HepG2 (cell line): ENCODE data around the gene ETV1. TPM values are rescaled to one million over a fixed set of nuclear protein-coding genes. Genes with fewer than 3 reads are reported as not detected.

ENCODE experiments used
- ATAC-seq: fragments of 200-7000 bp; cut with Tn5 transposase; 3 replicates; pipeline ENCODE4 v1.9.1; 2020; ENCODE audit warnings: mild to moderate bottlenecking, moderate library complexity
- BruUV-seq: library from RNA; stranded (reverse); fragments of 400-500 nt; replicated peaks from 2 replicates; lab custom pipeline; 2021; lab: Mats Ljungman, UMichigan
- CTCF ChIA-PET: fragments of 300-600 bp; formaldehyde crosslinking; extraction: SDS; loops from one replicate; lab custom pipeline; 2021; ENCODE audit warnings: low total read pairs, inconsistent platforms, low intra/inter-chr PET ratio; lab: Yijun Ruan, JAX
- POLR2A ChIA-PET: fragments of 350-600 bp; sonication (Branson Sonifier 250); formaldehyde crosslinking; loops from one replicate; lab custom pipeline; 2020; ENCODE audit warnings: antibody characterized with exemption, inconsistent platforms; lab: Yijun Ruan, JAX
- DNase-seq: peaks from one replicate; pipeline ENCODE4 v3.0.0-alpha.2; 2015; ENCODE audit warnings: low spot score
- FAIRE-seq: peaks from 3 replicates; lab custom pipeline; 2011; peaks lifted over from hg19 to GRCh38; lab: Jason Lieb, UNC
- H2AFZ ChIP-seq: one replicate; pipeline ENCODE4 v1.6.1; 2011; ENCODE audit warnings: low read length, inconsistent platforms
- H3K27ac ChIP-seq: fragments of 300-600 bp; 3 replicates; pipeline ENCODE4 v1.8.0; 2011; ENCODE audit warnings: mixed run types, mild to moderate bottlenecking, mixed read lengths, low read length, inconsistent platforms; ENCODE audit not compliant: insufficient read depth; ENCODE audit errors: extremely low read length
- H3K27me3 ChIP-seq, 2 experiments: fragments of 200-600 bp in 1 of 2; 2 replicates in 1 of 2; 3 replicates in 1 of 2; pipeline versions ENCODE4 v1.6.0 to v1.8.0; 2011; ENCODE audit warnings: low read length in 2 of 2, mild to moderate bottlenecking in 2 of 2, moderate library complexity in 2 of 2, inconsistent platforms in 1 of 2; ENCODE audit not compliant: insufficient read depth in 2 of 2, control insufficient read depth in 1 of 2
- H3K36me3 ChIP-seq, 2 experiments: fragments of 200-600 bp in 1 of 2; replicated peaks in 1 of 2; 2 replicates in 1 of 2; 3 replicates in 1 of 2; pipeline versions ENCODE4 v1.5.1 to v1.8.0; 2011; ENCODE audit warnings: low read length in 2 of 2, inconsistent platforms in 1 of 2; ENCODE audit not compliant: insufficient read depth in 2 of 2, control insufficient read depth in 1 of 2
- H3K4me1 ChIP-seq: 2 replicates; pipeline ENCODE4 v1.5.1; 2012; ENCODE audit warnings: low read length, inconsistent platforms; ENCODE audit not compliant: insufficient read depth
- H3K4me2 ChIP-seq: 2 replicates; pipeline ENCODE4 v1.6.0; 2011; ENCODE audit warnings: low read depth, low read length, inconsistent platforms
- H3K4me3 ChIP-seq, 3 experiments: fragments of 200-600 bp in 1 of 3; sonication (generic), shearing (Covaris generic) in 1 of 3; replicated peaks in 1 of 3; 2 replicates each; pipeline ENCODE4 v1.5.1; 2011 to 2016; ENCODE audit warnings: low read length in 3 of 3, inconsistent platforms in 2 of 3, low read depth in 2 of 3, mild to moderate bottlenecking in 2 of 3, control low read depth in 1 of 3, mixed read lengths in 1 of 3; ENCODE audit not compliant: insufficient read depth in 1 of 3
- H3K79me2 ChIP-seq: one replicate; pipeline ENCODE4 v1.6.1; 2011; ENCODE audit warnings: low read length, inconsistent platforms; ENCODE audit not compliant: insufficient read depth
- H3K9ac ChIP-seq: 2 replicates; pipeline ENCODE4 v1.6.0; 2011; ENCODE audit warnings: mild to moderate bottlenecking, low read depth, low read length, inconsistent platforms; ENCODE audit not compliant: insufficient read depth
- H3K9me3 ChIP-seq: 2 replicates; pipeline ENCODE4 v1.5.1; 2012; ENCODE audit warnings: mild to moderate bottlenecking, low read length
- H4K20me1 ChIP-seq: 2 replicates; pipeline ENCODE4 v1.6.0; 2011; ENCODE audit warnings: inconsistent platforms, mild to moderate bottlenecking, low read length, moderate library complexity; ENCODE audit not compliant: insufficient read depth
- ARHGAP35 ChIP-seq: sonication (generic); formaldehyde crosslinking; IDR thresholded peaks from 2 replicates; pipeline ENCODE4 v1.9.0; 2022; ENCODE audit warnings: mild to moderate bottlenecking, inconsistent platforms, moderate library complexity, missing genetic modification reagents, borderline replicate concordance
- CEBPG ChIP-seq: IDR thresholded peaks from 2 replicates; pipeline ENCODE4 v1.6.1; 2016
- FOXA1 ChIP-seq, 2 experiments: fragments of 450-650 bp in 1 of 2; sonication (generic) in 1 of 2; formaldehyde crosslinking in 1 of 2; IDR thresholded peaks; 2 replicates each; pipeline versions ENCODE4 v1.4.0 to v1.6.1; 2016 to 2020; ENCODE audit warnings: missing genetic modification reagents in 1 of 2
- HNRNPUL1 ChIP-seq: fragments of 200-400 bp; formaldehyde crosslinking; IDR thresholded peaks from 2 replicates; pipeline ENCODE4 v1.6.1; 2017; ENCODE audit warnings: low read depth, mild to moderate bottlenecking, low read length, moderate library complexity
- RFX5 ChIP-seq: IDR thresholded peaks from 2 replicates; pipeline ENCODE4 v1.6.1; 2011; ENCODE audit warnings: low read depth, low read length, improper control_type of control experiment
- RNF2 ChIP-seq: fragments of 450-650 bp; conservative IDR thresholded peaks from 2 replicates; pipeline ENCODE4 v1.6.1; 2016; ENCODE audit warnings: low read depth
- SMAD1 ChIP-seq: sonication (generic); formaldehyde crosslinking; IDR thresholded peaks from 2 replicates; pipeline ENCODE4 v1.4.0; 2020; ENCODE audit warnings: missing genetic modification reagents, low read depth, mild to moderate bottlenecking, borderline replicate concordance
- SRSF9 ChIP-seq: fragments of 200-400 bp; formaldehyde crosslinking; IDR thresholded peaks from 2 replicates; pipeline ENCODE4 v1.6.1; 2018; ENCODE audit warnings: borderline replicate concordance, mild to moderate bottlenecking, low read depth, low read length; ENCODE audit not compliant: insufficient read depth, poor library complexity, severe bottlenecking
- TFE3 ChIP-seq: IDR thresholded peaks from 2 replicates; pipeline ENCODE4 v1.6.1; 2016
- ZNF280D ChIP-seq: sonication (generic); formaldehyde crosslinking; IDR thresholded peaks from 2 replicates; pipeline ENCODE4 v1.5.1; 2020; ENCODE audit warnings: mild to moderate bottlenecking, missing genetic modification reagents
- ZNF564 ChIP-seq: sonication (generic); formaldehyde crosslinking; IDR thresholded peaks from 2 replicates; pipeline ENCODE4 v1.8.1; 2023; ENCODE audit warnings: mild to moderate bottlenecking, missing genetic modification reagents
- ZNF597 ChIP-seq: sonication (generic); formaldehyde crosslinking; IDR thresholded peaks from 2 replicates; pipeline ENCODE4 v1.5.0; 2020; ENCODE audit warnings: missing genetic modification reagents
- ZNF780A ChIP-seq: sonication (generic); formaldehyde crosslinking; IDR thresholded peaks from 2 replicates; pipeline ENCODE4 v1.8.0; 2022; ENCODE audit warnings: mild to moderate bottlenecking, missing genetic modification reagents, moderate library complexity
- in situ Hi-C: cut with HindIII; loops from 2 replicates; pipeline ENCODE4 v1.10.0; 2017; ENCODE audit warnings: low pct_unique_long_range_greater_than_20kb; ENCODE audit not compliant: extremely low pct_ligation_motif_present
- intact Hi-C: fragments of 100-400 bp; cut with micrococcal nuclease; formaldehyde crosslinking; loops from one replicate; pipeline ENCODE4 v1.10.0; 2022; ENCODE audit not compliant: unreplicated experiment
- polyA plus RNA-seq, 8 experiments: library from polyadenylated mRNA; depleted of rRNA in 3 of 8; stranded (reverse) in 7 of 8; unstranded in 1 of 8; fragments of >200 nt; fragmentation: Illumina TruSeq in 4 of 8; extraction: Trizol in 4 of 8; gene quantifications; 2 replicates each; pipeline versions ENCODE4 v1.2.1 to v1.2.3, GENCODE V29; 2011 to 2016; ENCODE audit warnings: low read depth in 4 of 8, missing spikeins in 1 of 8, mixed read lengths in 1 of 8; ENCODE audit not compliant: insufficient read depth in 1 of 8
- total RNA-seq, 5 experiments: library from RNA; depleted of rRNA; stranded (reverse); fragments of >200 nt; fragmentation: Illumina TruSeq; extraction: Trizol; gene quantifications; 2 replicates each; pipeline ENCODE4 v1.2.3, GENCODE V29; 2016; ENCODE audit warnings: low read depth in 1 of 5

The ETV1 gene
- total and polyA plus RNA-seq, 2 of the 13 experiments (the other 11 are each of a cell fraction or from before 2014, with no cell fraction given), result 0.04 to 0.24 TPM

GRCh38 chr7:13879143-13879542, 110.3 kb downstream of the ETV1 start:
- Histone ChIP-seq H3K9ac (no peak overlapping the region), H2AFZ (no peak overlapping the region), H3K79me2 (no peaks in the 10 kb centered on the region), H3K27ac (no peak overlapping the region), H4K20me1 (no peaks in the 10 kb centered on the region), H3K9me3 (peaks cover 95% of the 10 kb centered on the region), H3K36me3 (no peaks in the 10 kb centered on the region), H3K4me2 (no peak overlapping the region), H3K27me3 (no peaks in the 10 kb centered on the region), H3K4me1 (no peaks in the 10 kb centered on the region), H3K4me3 (no peak overlapping the region)
- POLR2A ChIA-PET, result no interaction called here
- in situ Hi-C loops, result no loop called here
- FAIRE-seq (no peak), DNase-seq (no peak), ATAC-seq (no peak)
- CTCF ChIA-PET, result no interaction called here
- intact Hi-C loops, result no loop called here
- BruUV-seq, result no TSS peak
- TF ChIP-seq RFX5, result no peak
- no peak for TF ChIP-seq ZNF597 (CRISPR knock-in tag)
- TF ChIP-seq CEBPG (CRISPR knock-in tag), result no peak
- TF ChIP-seq ARHGAP35 (CRISPR knock-in tag), result no peak
- no peak for TF ChIP-seq HNRNPUL1
- no peak for TF ChIP-seq ZNF780A (CRISPR knock-in tag)
- no peak for TF ChIP-seq SRSF9
- TF ChIP-seq SMAD1 (CRISPR knock-in tag), result no peak

GRCh38 chr7:13878154-13878553, 111.3 kb downstream of the ETV1 start:
- in situ Hi-C loops (no loop called here), intact Hi-C loops (no loop called here)
- ChIA-PET CTCF (no interaction called here), POLR2A (no interaction called here)
- BruUV-seq, result no TSS peak
- Histone ChIP-seq H2AFZ (no peak overlapping the region), H3K4me3 (no peak overlapping the region), H4K20me1 (no peaks in the 10 kb centered on the region), H3K4me1 (no peaks in the 10 kb centered on the region), H3K36me3 (no peaks in the 10 kb centered on the region), H3K9ac (no peak overlapping the region), H3K27ac (no peak overlapping the region), H3K27me3 (no peaks in the 10 kb centered on the region), H3K9me3 (peaks cover 95% of the 10 kb centered on the region), H3K4me2 (no peak overlapping the region), H3K79me2 (no peaks in the 10 kb centered on the region)
- no peak for TF ChIP-seq FOXA1 (IDR thresholded peaks at IDR 0.05)
- TF ChIP-seq FOXA1 (CRISPR knock-in tag; IDR thresholded peaks at IDR 0.05), result no peak
- TF ChIP-seq ZNF280D (CRISPR knock-in tag), result no peak
- TF ChIP-seq RNF2, result no peak
- TF ChIP-seq ZNF564 (CRISPR knock-in tag), result no peak
- no peak for TF ChIP-seq TFE3 (CRISPR knock-in tag)
- ATAC-seq, result no peak
- FAIRE-seq, result no peak
- DNase-seq, result no peak
